Measurements from ENCODE around the gene CNKSR3.

DNA sequence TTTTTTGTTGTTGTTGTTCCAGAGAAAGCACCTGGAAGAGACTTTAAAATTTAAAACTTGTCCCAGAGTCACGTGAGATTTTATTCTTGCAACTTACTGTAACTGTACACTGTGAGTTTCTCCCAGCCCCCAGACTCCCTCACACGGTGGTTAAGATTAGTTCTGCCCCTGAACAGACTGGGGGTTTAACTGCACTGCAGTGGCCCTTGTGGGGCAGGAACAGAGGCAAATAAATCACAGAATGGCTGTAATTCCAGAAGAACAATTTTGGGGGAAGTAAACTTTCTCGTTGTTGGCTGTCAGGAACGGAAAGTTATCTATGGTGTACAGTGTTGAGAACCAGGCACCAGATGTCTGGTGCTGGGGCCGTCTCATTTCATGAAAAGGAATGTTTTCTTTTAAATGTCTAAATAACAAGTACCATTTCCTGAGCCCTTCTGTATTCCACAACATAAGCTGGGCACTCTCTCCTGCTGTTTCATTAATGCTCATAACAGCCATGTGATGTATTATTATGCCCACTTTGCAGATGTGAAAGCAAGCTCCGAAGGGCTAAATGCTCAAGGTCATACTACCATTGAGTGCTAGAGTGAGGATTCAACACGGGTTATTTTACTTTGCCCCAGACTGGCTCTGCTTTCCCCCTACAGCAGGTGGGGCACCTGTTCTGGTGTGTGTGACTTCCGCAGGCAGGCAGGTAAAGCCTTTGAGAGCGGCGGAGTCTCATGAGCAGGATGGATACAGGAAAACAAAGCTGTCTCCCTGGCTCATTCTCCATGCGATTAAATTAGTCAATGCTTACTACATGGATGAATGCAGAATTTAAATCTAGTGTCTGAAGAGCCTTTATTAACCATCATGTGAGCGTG is 30.5 kb downstream of the CNKSR3 start:
- TF ChIP-seq, protein P1, sequence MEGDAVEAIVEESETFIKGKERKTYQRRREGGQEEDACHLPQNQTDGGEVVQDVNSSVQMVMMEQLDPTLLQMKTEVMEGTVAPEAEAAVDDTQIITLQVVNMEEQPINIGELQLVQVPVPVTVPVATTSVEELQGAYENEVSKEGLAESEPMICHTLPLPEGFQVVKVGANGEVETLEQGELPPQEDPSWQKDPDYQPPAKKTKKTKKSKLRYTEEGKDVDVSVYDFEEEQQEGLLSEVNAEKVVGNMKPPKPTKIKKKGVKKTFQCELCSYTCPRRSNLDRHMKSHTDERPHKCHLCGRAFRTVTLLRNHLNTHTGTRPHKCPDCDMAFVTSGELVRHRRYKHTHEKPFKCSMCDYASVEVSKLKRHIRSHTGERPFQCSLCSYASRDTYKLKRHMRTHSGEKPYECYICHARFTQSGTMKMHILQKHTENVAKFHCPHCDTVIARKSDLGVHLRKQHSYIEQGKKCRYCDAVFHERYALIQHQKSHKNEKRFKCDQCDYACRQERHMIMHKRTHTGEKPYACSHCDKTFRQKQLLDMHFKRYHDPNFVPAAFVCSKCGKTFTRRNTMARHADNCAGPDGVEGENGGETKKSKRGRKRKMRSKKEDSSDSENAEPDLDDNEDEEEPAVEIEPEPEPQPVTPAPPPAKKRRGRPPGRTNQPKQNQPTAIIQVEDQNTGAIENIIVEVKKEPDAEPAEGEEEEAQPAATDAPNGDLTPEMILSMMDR (IDR thresholded peaks at IDR 0.05; ENCODE audit: poor library complexity, severe bottlenecking): no peak
- no peak for TF ChIP-seq EP300 (conservative IDR thresholded peaks at IDR 0.05; ENCODE audit: poor library complexity, severe bottlenecking)
- no peak for TF ChIP-seq RAD21 (conservative IDR thresholded peaks at IDR 0.05)
- no peak for TF ChIP-seq MXI1 (conservative IDR thresholded peaks at IDR 0.05; ENCODE audit: poor library complexity, severe bottlenecking)
- no peak for TF ChIP-seq SMC3 (conservative IDR thresholded peaks at IDR 0.05; ENCODE audit: poor library complexity)
- TF ChIP-seq, protein P2, sequence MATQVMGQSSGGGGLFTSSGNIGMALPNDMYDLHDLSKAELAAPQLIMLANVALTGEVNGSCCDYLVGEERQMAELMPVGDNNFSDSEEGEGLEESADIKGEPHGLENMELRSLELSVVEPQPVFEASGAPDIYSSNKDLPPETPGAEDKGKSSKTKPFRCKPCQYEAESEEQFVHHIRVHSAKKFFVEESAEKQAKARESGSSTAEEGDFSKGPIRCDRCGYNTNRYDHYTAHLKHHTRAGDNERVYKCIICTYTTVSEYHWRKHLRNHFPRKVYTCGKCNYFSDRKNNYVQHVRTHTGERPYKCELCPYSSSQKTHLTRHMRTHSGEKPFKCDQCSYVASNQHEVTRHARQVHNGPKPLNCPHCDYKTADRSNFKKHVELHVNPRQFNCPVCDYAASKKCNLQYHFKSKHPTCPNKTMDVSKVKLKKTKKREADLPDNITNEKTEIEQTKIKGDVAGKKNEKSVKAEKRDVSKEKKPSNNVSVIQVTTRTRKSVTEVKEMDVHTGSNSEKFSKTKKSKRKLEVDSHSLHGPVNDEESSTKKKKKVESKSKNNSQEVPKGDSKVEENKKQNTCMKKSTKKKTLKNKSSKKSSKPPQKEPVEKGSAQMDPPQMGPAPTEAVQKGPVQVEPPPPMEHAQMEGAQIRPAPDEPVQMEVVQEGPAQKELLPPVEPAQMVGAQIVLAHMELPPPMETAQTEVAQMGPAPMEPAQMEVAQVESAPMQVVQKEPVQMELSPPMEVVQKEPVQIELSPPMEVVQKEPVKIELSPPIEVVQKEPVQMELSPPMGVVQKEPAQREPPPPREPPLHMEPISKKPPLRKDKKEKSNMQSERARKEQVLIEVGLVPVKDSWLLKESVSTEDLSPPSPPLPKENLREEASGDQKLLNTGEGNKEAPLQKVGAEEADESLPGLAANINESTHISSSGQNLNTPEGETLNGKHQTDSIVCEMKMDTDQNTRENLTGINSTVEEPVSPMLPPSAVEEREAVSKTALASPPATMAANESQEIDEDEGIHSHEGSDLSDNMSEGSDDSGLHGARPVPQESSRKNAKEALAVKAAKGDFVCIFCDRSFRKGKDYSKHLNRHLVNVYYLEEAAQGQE (IDR thresholded peaks at IDR 0.05; ENCODE audit: borderline replicate concordance): no peak
- no peak for TF ChIP-seq POLR2AphosphoS5 (IDR thresholded peaks at IDR 0.05)
- no peak for TF ChIP-seq TAF1 (IDR thresholded peaks at IDR 0.05; ENCODE audit: low read depth)

Measured in neural cell (in vitro differentiated cells).